GM18907 (cell line): ENCODE results near the gene COG1.
"Not testable (repeated sequence)": the region's sequence is repeated elsewhere in the genome, so short reads cannot be mapped to it uniquely, and the experiment has no call there.

Experiments
- ATAC-seq: cut with Tn5 transposase; IDR thresholded peaks from one replicate; pipeline ENCODE4 v1.9.1; 2021; ENCODE audit warnings: mild to moderate bottlenecking, moderate library complexity; ENCODE audit not compliant: unreplicated experiment

The COG1 gene

GRCh38 chr17:73192894-73193701 lies at the start of gene COG1:
COG1 (plus strand) TSS chr17:73193055; CDS start chr17:73193070, 15 bp downstream.
- peak; percentile 61 for ATAC-seq

- ATAC-seq = not testable (repeated sequence)
Measured at GRCh38 chr17:73144209-73144608, 48.6 kb upstream of the COG1 start.

- no peak for ATAC-seq
Measured at GRCh38 chr17:73145641-73146040, 47.2 kb upstream of the COG1 start.

- not testable (repeated sequence) for ATAC-seq
Measured at GRCh38 chr17:73147791-73148190, 45.1 kb upstream of the COG1 start.

- no peak for ATAC-seq
Measured at GRCh38 chr17:73148540-73149334, 44.1 kb upstream of the COG1 start.

- not testable (repeated sequence) for ATAC-seq
Measured at GRCh38 chr17:73150622-73151300, 42.1 kb upstream of the COG1 start.

- ATAC-seq = no peak
Measured at GRCh38 chr17:73151916-73152632, 40.8 kb upstream of the COG1 start.

- ATAC-seq = no peak
Measured at GRCh38 chr17:73155410-73156165, 37.3 kb upstream of the COG1 start.

- ATAC-seq = peak; percentile 78
Measured at GRCh38 chr17:73156166-73156840, 36.6 kb upstream of the COG1 start.

GRCh38 chr17:73156887-73157520 lies 35.9 kb upstream of the COG1 start:
- no peak for ATAC-seq

GRCh38 chr17:73157521-73157890 lies 35.3 kb upstream of the COG1 start:
- no peak for ATAC-seq

- no peak for ATAC-seq
Measured at GRCh38 chr17:73158133-73158532, 34.7 kb upstream of the COG1 start.

GRCh38 chr17:73160980-73161630 lies 31.8 kb upstream of the COG1 start:
- ATAC-seq = no peak

- no peak for ATAC-seq
Measured at GRCh38 chr17:73163043-73163442, 29.8 kb upstream of the COG1 start.

GRCh38 chr17:73165616-73166404 lies 27.0 kb upstream of the COG1 start:
- no peak for ATAC-seq

GRCh38 chr17:73166731-73167581 lies 25.9 kb upstream of the COG1 start:
- peak; percentile 65 for ATAC-seq

GRCh38 chr17:73168667-73169066 lies 24.2 kb upstream of the COG1 start:
- no peak for ATAC-seq
